Fibroblast of the aortic adventitia (primary cell): ENCODE results near the gene PAM. TPM values are rescaled to one million over a fixed set of nuclear protein-coding genes. Genes with fewer than 3 reads are reported as not detected.

ENCODE experiments used
- DNase-seq: peaks from one replicate; pipeline ENCODE4 v3.0.0-alpha.2; 2010; ENCODE audit warnings: low read depth
- H3K4me3 ChIP-seq: 2 replicates; pipeline ENCODE4 v1.5.1; 2011; ENCODE audit warnings: low read depth, mild to moderate bottlenecking, control low read depth, low read length, moderate library complexity
- total RNA-seq: library from RNA; depleted of rRNA; stranded (reverse); fragments of >200 nt; gene quantifications from 2 replicates; pipeline ENCODE4 v1.2.3, GENCODE V29; 2012; ENCODE audit warnings: low replicate concordance
- TF ChIP-seq, protein P1 (sequence below): IDR thresholded peaks from 2 replicates; pipeline ENCODE4 v1.5.1; 2011; ENCODE audit warnings: mild to moderate bottlenecking, low read length, control low read depth, inconsistent platforms; ENCODE audit not compliant: insufficient read depth

The PAM gene
- total RNA-seq, 1 donor, result 528 TPM

DNA sequence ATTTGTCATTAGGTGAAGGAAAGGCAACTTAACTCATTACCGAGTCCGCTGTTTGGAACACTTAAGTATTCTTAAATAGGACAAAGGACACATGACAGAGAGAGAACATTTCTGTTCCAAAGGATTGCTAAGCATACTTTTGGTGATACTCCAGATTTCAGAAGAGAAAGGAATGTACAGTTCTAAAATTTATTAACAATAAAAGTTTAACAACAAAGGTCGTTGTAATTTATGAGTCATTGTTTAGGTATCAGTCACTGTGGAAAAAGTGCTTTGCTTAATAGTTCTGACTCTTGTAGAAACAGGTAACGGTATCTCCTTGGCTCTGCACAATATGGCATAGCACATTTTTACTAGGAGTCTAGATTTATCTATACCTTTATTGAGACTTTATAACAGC is 36.3 kb upstream of the PAM start:
- peak; percentile 34 for DNase-seq
- TF ChIP-seq, protein P1, sequence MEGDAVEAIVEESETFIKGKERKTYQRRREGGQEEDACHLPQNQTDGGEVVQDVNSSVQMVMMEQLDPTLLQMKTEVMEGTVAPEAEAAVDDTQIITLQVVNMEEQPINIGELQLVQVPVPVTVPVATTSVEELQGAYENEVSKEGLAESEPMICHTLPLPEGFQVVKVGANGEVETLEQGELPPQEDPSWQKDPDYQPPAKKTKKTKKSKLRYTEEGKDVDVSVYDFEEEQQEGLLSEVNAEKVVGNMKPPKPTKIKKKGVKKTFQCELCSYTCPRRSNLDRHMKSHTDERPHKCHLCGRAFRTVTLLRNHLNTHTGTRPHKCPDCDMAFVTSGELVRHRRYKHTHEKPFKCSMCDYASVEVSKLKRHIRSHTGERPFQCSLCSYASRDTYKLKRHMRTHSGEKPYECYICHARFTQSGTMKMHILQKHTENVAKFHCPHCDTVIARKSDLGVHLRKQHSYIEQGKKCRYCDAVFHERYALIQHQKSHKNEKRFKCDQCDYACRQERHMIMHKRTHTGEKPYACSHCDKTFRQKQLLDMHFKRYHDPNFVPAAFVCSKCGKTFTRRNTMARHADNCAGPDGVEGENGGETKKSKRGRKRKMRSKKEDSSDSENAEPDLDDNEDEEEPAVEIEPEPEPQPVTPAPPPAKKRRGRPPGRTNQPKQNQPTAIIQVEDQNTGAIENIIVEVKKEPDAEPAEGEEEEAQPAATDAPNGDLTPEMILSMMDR, result no peak
- H3K4me3 ChIP-seq, result no peak overlapping the region

DNA sequence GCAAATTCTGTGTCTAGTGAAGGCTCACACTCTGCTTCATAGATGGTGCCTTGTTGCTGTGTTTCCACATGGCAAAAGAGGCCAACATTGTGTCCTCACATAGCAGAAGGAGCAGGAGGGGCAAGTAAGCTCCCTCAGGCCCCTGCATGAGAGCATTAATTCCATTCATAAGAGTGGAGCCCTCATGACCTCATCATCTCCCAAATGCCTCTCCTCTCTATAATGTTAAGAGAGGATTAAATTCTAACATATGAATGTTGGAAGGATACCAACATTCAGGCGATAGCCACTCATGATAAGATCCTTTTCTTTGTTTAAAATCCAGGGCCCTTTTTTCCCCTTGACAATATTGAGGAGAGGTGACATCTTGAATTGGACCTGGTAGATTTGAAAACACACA is 35.2 kb upstream of the PAM start:
- TF ChIP-seq, protein P1, result no peak
- DNase-seq, result no peak
- no peak overlapping the region for H3K4me3 ChIP-seq

DNA sequence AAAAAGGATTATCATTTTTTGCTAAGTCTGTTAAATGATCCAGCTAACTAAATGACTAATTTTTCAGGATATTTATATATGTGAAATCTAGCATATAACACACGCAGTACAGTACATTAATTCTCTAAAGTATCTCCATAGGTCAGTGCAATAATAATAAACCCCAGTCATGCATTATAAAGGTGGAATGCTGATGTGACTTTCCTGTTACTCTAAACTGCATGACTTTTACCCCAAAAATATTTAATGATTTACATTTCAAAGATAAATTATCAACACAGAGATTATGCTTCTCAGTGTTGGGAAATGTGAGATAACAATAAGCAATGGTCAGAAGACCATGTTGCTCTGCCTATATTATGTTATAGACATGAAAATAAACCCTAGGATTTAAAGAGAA is 34.1 kb upstream of the PAM start:
- no peak for DNase-seq
- H3K4me3 ChIP-seq, result no peak overlapping the region
- TF ChIP-seq, protein P1, result no peak

DNA sequence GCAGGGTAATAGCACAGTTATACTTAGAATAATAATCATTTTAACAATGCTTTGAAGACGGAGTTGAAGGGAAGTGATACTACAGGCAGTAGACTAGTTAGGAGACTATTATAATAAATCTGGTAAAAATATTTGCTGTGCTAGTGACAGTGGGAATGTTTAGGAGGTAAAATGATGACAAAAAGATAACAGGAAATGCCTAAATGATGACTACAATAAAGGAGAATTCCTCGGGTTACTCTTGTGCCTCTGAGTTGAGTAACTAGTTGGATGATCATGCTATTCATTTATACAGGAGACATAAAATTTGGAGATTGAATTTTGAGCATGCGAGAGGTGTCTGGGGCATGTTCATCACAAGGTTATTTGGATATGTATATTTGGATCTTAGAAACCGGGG is 32.2 kb upstream of the PAM start:
- TF ChIP-seq, protein P1, result no peak
- no peak overlapping the region for H3K4me3 ChIP-seq
- no peak for DNase-seq

DNA sequence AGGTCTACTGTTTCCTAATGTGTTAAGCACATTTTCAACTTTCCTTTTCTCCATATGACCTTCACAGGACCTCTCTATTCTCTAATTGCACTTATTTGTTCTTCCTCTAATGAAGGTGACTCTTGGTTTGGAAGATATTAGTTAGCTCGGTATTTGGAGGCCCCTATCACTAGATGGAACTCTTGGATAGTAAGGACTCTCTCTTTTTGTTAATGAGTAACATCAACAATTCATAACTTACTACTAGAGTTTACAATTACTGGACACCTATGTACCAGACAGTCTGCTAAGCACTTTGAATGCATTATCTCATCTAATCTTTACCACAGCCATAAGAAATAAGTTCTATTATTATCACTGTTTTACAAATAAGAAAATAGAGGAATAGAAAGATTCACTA is 23.4 kb upstream of the PAM start:
- TF ChIP-seq, protein P1, result no peak
- DNase-seq, result no peak
- H3K4me3 ChIP-seq, result no peak overlapping the region

DNA sequence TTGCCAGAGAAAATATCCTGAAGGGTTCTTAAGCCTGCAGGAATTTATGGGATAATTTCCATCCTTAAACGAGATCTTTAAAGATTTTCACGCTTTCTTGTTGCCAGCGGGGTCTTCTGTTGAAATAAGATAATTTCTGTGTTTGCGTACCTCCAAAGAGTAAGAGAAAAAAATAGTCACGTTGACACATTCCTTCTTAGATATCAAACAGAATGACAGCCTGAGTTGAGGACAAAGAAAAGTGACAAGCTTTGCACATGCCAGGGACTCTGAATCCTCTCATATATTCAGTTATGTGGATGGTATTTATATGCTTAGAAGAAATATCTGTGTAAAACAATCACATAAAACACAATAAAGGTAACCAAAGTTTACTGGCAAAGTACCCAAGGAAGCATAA is 21.6 kb upstream of the PAM start:
- TF ChIP-seq, protein P1, result no peak

DNA sequence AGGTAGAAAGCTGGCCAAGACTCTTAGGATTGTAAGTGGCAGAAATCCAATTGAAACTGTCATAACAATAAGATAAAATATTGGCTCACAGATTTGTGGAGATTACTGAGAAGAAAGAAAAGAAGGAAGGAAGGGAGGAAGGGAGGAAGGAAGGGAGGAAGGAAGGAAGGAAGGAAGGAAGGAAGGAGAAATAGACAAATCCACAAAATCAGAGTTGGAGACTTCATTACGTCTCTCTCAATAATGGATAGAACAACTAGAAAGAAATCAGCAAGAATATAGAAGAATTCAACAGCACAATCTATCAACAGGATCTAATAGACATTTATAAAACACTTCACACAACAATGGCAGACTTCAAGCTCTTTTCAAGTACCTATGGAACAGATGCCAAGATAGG is 17.9 kb upstream of the PAM start:
- no peak for DNase-seq
- no peak overlapping the region for H3K4me3 ChIP-seq
- TF ChIP-seq, protein P1, result no peak

More for the DNA sequence above, 21.6 kb upstream of the PAM start:
- no peak overlapping the region for H3K4me3 ChIP-seq
- no peak for DNase-seq
